Subcutaneous adipose tissue (tissue), 4 donors: ENCODE data around the gene MYH10. TPM values are rescaled to one million over a fixed set of nuclear protein-coding genes. Genes with fewer than 3 reads are reported as not detected.

Experiments used
- total RNA-seq, 4 donors: library from RNA; depleted of rRNA; stranded (reverse); fragments of >200 nt; gene quantifications; one replicate each; pipeline ENCODE4 v1.1.0, GENCODE V29; 2016
- TF ChIP-seq, protein P1 (sequence below): fragments of 450-650 bp; IDR thresholded peaks from one replicate; pipeline ENCODE4 v1.5.1; 2016; ENCODE audit warnings: low read depth, mild to moderate bottlenecking, control low read depth, antibody characterized with exemption, moderate library complexity

MYH10 gene
- total RNA-seq, 4 donors from 2014 or later, result 39.8 to 70.6 (median 47.9) TPM

GRCh38 chr17:8485491-8485890 lies 145.0 kb downstream of the MYH10 start:
- TF ChIP-seq, protein P1, sequence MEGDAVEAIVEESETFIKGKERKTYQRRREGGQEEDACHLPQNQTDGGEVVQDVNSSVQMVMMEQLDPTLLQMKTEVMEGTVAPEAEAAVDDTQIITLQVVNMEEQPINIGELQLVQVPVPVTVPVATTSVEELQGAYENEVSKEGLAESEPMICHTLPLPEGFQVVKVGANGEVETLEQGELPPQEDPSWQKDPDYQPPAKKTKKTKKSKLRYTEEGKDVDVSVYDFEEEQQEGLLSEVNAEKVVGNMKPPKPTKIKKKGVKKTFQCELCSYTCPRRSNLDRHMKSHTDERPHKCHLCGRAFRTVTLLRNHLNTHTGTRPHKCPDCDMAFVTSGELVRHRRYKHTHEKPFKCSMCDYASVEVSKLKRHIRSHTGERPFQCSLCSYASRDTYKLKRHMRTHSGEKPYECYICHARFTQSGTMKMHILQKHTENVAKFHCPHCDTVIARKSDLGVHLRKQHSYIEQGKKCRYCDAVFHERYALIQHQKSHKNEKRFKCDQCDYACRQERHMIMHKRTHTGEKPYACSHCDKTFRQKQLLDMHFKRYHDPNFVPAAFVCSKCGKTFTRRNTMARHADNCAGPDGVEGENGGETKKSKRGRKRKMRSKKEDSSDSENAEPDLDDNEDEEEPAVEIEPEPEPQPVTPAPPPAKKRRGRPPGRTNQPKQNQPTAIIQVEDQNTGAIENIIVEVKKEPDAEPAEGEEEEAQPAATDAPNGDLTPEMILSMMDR, result no peak

DNA sequence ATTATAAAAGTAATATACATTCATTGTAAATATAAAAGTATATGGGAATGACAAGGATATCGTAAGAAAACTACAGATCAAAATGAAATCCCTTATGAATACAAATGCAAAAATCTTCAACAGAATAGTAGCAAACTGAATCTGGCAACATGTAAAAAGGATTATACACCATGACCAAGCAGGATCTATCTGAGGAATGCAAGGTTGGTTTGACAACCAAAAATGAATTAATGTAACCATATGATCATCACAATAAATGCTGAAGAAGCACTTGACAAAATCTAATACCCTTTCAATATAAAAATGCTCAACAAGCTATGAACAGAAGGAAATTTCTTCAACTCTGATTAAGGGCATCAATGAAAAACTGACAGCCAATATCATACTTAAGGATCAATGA lies 146.1 kb downstream of the MYH10 start:
- TF ChIP-seq, protein P1, result no peak

DNA sequence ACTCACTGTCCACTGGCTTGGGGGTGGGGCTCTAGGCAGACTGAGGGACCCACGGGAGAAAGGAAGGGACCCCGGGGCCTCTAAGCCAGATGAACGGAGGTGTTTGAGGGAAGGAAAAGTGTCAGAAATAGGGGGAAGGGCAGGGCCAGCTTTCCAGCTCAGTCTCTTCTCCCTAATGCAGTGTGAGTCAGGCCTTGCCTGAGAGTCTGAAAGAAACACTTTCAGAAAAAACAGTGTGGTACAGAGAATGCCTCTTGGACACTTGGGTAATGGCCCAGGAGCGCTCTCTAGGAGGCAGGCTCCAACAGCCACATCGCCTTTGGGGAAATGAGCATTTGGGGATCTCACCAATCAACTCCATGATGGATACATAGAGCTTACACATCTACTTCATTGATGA lies 148.0 kb downstream of the MYH10 start:
- TF ChIP-seq, protein P1, result no peak

GRCh38 chr17:8481703-8482102 lies 148.8 kb downstream of the MYH10 start:
- TF ChIP-seq, protein P1, result no peak

DNA sequence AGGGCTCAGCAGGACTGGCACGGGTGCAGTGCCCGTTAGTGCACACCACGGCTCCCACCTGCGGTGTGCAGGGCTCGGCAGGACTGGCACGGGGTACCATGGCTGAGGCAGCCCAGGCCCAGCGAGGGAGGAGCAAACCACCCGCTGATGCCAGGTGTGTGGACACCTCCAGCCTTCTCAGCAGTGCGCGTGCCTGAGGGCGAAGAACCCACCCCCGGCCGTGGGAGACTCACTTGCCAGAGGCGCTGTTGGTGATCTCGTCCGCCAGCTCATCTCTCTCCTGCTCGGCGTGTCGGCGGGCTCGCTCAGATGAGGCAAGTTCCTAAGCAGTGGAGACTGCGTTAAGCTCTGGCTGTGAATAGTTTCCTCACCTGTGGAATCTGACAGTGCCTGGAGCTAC lies 149.4 kb downstream of the MYH10 start:
- TF ChIP-seq, protein P1, result no peak

GRCh38 chr17:8480011-8480976 lies 150.2 kb downstream of the MYH10 start:
- TF ChIP-seq, protein P1, result no peak

DNA sequence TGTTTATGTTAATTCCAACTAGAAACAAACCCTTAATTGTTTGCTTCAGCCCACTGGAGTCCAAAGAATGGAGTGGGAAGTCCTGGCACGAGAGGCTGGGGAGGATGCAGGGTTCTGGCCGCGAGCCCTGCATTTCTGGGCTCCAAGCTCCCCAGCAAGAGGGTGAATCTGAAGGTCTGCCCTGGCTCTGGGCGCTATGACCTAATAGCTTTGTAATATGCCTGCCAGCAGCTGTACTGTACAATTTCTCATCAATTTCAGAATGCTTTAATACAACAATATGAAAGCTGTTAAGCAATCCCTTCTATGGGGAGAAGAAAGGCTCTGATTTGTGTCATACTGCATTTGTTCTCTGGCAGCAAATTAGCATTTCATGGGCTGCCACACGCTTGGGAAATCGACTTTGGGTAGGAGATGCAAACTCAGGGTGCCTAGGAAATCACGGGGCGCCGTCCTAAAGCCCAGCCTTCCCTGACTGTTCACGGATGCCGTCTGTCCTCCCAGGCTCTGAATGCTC lies 151.0 kb downstream of the MYH10 start:
- TF ChIP-seq, protein P1, result no peak
